Activated CD8-positive, alpha-beta memory T cell treated with anti-CD3 and anti-CD28 coated beads, Interleukin-2, amount 50 U/mL, for 1 hour (primary cell): Measurements from ENCODE around the gene YEATS4.
"Not testable (repeated sequence)": the region's sequence is repeated elsewhere in the genome, so short reads cannot be mapped to it uniquely, and the experiment has no call there.

Experiments
- DNase-seq: peaks from one replicate; pipeline ENCODE4 v3.0.0-alpha.2; 2020; ENCODE audit errors: extremely low read depth

Gene YEATS4

GRCh38 chr12:69359531-69360347, at the start of gene YEATS4:
YEATS4 (plus strand) TSS chr12:69359743; CDS start chr12:69359973, 230 bp downstream.
- DNase-seq = peak; percentile 58

- DNase-seq = no peak
Observed at GRCh38 chr12:69313209-69313608, 46.3 kb upstream of the YEATS4 start.

GRCh38 chr12:69316784-69317183, 42.8 kb upstream of the YEATS4 start:
- DNase-seq = not testable (repeated sequence)

GRCh38 chr12:69317233-69317632, 42.3 kb upstream of the YEATS4 start:
- DNase-seq = not testable (repeated sequence)

- no peak for DNase-seq
Observed at GRCh38 chr12:69318225-69318624, 41.3 kb upstream of the YEATS4 start.

- no peak for DNase-seq
Observed at GRCh38 chr12:69321351-69321750, 38.2 kb upstream of the YEATS4 start.

GRCh38 chr12:69324797-69325466, 34.6 kb upstream of the YEATS4 start:
- DNase-seq = no peak

GRCh38 chr12:69328426-69328825, 31.1 kb upstream of the YEATS4 start:
- DNase-seq = no peak

GRCh38 chr12:69329669-69330428, 29.7 kb upstream of the YEATS4 start:
- DNase-seq = no peak

- DNase-seq = peak; percentile 26
Observed at GRCh38 chr12:69330475-69331473, 28.8 kb upstream of the YEATS4 start.

GRCh38 chr12:69331519-69331908, 28.0 kb upstream of the YEATS4 start:
- DNase-seq = no peak

- no peak for DNase-seq
Observed at GRCh38 chr12:69331909-69332684, 27.4 kb upstream of the YEATS4 start.

- DNase-seq = no peak
Observed at GRCh38 chr12:69332815-69333358, 26.7 kb upstream of the YEATS4 start.

GRCh38 chr12:69334158-69334557, 25.4 kb upstream of the YEATS4 start:
- DNase-seq = no peak

GRCh38 chr12:69337311-69338090, 22.0 kb upstream of the YEATS4 start:
- no peak for DNase-seq

- DNase-seq = no peak
Observed at GRCh38 chr12:69338120-69338859, 21.3 kb upstream of the YEATS4 start.

GRCh38 chr12:69338936-69339335, 20.6 kb upstream of the YEATS4 start:
- no peak for DNase-seq

GRCh38 chr12:69339999-69340398, 19.5 kb upstream of the YEATS4 start:
- DNase-seq = no peak

- DNase-seq = no peak
Observed at GRCh38 chr12:69341328-69341727, 18.2 kb upstream of the YEATS4 start.
